GM21381 (cell line): ENCODE measurements around the gene CNTN5.

Source experiments
- ATAC-seq: cut with Tn5 transposase; IDR thresholded peaks from one replicate; pipeline ENCODE4 v1.9.1; 2021; ENCODE audit warnings: mild to moderate bottlenecking, moderate library complexity; ENCODE audit not compliant: unreplicated experiment

CNTN5 gene

DNA sequence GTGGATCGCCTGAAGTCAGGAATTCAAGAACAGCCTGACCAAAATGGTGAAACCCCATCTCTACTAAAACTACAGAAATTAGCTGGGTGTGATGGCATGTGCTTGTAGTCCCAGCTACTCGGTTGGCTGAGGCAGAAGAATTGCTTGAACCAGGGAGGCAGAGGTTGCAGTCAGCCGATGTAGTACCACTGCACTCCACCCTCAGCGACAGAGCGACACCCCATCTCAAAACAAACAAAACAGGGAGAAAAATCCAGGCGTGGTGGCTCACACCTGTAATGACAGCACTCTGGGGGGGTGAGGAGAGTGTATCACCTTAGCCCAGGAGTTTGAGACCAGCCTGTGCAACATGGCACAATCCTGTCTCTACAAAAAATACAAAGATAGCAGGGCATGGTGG is 864.0 kb downstream of the CNTN5 start:
- ATAC-seq: no peak

DNA sequence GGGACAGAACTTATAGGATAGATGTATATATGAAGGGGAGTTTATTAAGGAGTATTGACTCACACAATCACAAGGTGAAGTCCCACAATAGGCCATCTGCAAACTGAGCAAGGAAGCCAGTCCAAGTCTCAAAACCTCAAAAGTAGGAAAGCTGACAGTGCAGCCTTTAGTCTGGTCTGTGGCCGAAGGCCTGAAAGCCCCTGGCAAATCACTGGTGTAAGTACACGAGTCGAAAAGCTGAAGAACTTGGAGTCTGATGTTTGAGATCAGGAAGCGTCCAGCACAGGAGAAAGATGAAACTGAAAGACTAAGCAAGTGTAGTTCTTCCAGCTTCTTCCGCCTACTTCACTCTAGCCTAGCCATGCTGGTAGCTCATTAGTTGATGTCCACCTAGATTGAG is 866.7 kb downstream of the CNTN5 start:
- no peak for ATAC-seq

DNA sequence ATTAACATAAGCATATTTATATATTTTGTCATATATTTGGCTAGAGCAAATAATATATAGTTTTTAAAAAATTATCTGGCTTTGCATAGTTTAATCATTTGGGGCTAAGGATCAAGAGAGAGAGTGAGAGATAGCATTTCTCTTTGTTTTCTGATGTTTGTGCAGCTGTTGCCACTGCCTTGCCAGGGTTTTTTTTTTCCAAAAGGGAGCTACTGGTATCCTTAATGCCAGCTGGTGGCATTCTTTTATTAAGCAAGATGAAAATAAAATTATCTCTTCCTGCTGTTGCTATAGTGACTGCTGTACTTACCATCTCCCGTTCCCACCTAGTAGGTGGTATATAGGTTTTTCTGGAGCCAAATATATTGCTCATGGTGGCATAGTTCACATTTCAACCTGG is 873.1 kb downstream of the CNTN5 start:
- ATAC-seq: no peak

DNA sequence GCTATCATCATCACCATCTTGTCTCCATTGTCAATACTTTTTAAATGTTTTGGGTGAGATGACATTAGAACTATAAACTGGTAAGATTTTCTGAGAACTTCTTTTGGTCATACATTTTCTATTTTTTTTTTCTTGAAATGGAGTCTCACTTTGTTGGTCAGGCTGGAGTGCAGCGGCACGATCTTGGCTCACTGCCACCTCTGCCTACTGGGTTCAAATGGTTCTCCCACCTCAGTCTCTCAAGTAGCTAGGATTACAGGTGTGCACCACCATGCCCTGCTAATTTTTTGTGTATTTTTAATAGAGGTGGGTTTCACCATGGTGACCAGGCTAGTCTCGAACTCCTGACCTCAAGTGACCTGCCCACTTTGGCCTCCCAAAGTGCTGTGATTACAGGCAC is 880.4 kb downstream of the CNTN5 start:
- ATAC-seq: no peak

DNA sequence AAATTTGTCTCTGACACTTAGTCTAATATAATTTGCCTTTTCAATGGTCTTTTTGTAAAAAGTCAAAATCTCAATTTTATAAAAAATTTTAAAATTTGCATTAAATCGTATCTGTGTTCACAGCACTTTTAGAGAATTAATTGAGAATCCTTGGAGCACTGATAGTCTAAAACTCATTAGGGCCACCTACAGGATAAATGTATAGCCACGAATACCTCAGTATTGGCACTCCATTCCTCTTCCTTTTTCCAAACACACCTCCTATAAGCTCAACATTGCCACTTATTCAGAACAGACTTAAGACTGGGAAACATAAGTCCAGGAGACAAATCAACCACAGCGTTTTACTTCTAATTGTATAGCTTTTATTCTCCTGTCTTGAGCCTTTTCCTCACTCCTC is 890.4 kb downstream of the CNTN5 start:
- ATAC-seq: no peak

DNA sequence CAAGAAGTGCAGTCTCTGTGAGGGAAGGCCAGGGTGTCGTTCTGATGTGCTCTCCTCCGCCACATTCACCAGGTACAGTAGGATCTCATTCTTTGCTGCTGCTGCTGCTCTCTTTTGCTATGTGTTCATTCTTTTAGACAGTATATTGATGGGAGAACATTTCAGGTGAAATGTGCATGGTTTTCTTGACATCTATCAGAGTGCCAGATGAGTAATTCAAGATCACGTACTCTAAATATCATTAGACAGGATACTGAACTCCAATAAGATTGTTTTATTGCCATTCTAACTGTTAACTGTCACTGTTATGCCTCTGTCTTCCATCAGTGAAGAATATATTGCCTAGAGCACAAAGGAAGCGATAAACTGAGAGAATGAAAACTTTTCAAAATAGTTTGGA is 895.3 kb downstream of the CNTN5 start:
- ATAC-seq: no peak

DNA sequence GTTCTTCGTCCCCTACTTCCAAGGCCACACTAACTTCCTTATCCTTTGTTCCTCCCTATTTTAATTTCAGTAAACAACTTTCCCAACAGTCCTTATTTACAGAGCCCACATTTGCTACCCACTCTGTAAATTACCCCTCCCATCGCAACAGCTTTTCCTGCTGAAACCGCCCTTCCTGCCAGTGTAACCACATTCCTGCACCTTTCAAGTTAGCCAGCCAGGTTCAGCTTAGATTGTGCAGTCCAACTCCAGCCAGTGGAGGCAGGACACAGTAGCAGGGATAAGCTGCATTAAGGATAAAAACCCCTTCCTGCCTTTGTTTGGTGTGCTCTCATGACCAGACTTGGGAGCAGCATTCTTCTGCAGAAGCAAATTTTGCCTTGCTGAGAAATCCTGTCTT is 898.0 kb downstream of the CNTN5 start:
- no peak for ATAC-seq

DNA sequence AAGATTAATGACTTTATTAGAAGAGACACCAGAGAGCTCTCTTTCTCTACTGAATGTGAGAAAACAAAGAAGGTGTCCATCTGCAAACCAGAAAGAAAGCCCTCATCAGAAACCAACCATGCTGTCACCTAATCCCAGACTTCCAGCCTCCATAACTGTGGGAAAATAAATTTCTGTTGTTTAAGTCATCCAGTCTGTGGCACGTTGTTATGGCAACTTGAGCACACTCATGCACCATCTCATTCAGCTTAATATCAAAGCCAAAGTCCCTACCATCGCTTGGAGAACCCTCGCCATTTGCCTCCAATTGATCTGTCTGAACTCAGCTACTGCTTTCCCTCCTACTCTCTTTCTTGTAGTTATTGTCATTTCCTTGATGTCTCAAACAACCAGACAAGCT is 900.2 kb downstream of the CNTN5 start:
- no peak for ATAC-seq

DNA sequence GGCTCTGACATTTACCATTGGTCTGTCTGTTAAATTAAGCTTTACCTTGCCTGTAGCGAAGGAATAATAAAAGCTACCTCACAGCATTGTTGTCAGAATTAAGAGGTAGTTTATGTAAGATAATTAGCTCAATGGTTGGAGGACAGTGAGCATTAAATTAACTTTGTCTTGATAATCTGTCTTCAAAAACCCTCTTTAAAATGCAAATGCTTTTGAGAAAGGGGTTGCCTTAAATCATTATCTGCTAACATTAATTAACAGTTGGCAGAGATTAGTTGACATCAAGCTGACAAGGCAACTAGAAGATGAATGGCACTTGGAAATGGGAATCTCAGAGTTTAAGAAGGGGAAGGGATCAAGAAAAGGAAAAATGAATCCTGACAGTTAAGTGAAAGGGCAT is 905.2 kb downstream of the CNTN5 start:
- no peak for ATAC-seq

DNA sequence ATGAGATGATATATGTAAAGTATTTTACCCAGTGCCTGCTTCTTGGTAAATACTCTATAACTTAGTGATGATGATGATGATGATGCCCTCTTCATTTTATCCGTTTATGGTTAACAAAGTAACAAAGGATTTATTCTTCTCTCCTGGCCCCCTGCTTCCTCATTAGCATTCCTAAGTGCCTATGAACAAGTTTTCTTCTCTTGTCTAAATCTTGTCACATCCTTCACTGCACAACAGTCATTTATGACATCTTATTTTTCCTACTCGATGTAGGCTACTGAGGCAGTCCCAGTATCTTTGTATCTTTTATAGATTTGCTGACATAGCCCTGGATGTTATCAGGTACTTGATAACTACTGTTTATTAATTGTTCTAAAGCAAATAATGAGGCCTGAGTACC is 911.9 kb downstream of the CNTN5 start:
- ATAC-seq: no peak

DNA sequence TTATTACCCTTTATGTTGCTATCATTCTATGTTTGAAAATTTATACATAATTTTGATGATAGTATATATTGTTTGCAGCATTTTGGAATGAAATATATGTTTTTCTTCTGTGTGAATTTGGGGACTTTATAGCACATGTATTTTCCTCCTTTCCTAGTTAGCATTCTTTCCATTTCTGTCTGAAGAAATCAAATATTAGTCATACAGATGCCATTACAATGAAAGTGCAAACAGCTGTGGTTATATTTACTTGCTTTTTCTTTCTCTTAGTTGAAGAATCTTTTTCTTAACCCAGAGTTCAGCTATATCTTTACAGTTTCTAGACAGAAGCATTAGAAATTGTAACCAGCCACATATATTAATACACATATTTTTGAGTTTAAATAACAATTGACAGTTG is 913.3 kb downstream of the CNTN5 start:
- no peak for ATAC-seq

DNA sequence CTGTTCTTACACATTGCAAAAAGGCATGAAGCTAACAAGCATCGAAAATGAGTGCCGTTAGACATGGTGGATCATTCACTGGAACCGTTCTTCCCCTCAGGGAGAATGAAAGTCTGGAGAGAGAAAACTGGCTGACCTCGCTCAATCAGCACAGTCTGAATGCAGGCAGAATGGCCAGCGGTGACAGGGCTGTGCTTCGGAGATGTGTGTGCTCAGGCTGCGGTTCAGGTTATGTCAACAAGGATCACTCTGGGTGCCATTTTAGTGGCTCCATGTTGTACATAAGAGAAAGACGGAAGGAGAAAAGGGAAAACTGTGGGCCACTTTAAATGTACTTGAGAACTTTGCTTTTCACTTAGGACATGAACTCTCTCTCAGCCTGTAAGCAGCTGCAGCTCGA is 916.6 kb downstream of the CNTN5 start:
- no peak for ATAC-seq

DNA sequence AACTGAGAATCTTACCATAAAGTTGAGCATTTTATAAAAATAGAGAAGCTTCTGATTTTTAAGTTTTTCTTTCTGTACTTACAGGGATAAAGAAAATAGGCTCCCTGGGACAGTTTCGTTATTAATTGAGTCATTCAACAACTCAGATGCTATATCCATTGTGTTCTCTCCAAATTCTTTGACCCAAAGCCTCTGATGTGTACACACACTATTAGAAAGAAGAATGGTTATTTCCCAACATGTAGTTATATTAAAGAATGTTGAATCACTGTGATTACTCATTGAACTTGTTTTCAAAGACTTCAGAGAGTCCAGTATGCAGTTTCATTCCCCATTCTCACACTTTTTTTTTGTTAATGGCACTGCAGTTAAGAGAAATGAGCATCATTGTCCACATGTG is 932.1 kb downstream of the CNTN5 start:
- ATAC-seq: no peak

DNA sequence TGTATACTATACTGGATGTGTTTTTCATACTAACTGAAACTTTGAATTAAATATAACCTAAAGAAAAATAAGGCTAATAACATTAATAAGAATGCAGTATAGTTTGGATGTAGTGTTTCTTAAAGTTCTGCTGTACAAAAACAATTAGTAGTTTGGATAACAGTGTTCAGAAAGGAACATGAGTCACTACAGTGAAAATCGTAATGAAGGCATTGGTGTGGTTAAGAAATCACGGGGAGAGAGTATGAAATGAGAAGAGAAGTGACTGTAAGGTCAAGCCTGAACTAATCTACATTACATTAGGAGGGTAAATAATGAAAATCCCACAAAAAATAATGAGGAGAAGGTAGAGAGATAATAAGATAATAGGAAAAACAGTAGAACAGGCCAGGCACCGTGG is 939.8 kb downstream of the CNTN5 start:
- no peak for ATAC-seq

DNA sequence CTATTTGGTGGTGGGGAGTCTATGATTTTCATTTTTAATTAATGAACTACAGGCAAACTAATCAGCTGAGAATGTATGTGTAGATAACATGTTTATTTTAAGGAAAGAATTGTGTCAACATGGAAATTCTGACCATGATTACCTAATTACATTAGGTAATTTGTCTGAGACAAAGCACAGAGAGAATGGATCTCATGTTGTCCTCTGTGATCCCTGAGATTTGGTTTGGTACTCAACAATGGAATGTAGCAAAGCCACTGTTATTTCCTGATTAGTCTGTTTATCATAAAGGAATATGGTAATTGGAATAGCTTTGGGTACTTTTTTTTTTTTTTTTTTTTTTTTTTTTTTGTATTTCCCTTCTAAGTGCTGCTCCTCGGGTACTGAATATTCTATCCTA is 947.6 kb downstream of the CNTN5 start:
- ATAC-seq: no peak

DNA sequence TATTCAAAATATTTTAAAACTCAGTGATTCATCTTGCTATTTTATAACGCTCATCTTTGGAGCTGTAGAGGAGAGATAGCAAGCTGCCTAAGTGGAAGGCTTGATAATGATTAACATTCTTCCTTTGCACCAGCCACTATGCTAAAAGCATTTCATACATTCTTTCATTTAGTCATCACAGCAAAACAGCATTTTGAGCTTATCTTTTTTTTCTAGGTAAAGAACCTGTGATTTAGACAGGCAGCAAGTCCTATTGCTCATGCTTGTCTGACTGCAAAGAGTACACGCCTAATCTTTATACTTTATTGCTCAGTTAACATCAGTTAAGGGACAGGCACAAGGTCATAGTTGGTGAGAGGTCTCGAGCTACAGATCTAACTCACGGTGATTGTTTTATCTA is 953.2 kb downstream of the CNTN5 start:
- no peak for ATAC-seq

DNA sequence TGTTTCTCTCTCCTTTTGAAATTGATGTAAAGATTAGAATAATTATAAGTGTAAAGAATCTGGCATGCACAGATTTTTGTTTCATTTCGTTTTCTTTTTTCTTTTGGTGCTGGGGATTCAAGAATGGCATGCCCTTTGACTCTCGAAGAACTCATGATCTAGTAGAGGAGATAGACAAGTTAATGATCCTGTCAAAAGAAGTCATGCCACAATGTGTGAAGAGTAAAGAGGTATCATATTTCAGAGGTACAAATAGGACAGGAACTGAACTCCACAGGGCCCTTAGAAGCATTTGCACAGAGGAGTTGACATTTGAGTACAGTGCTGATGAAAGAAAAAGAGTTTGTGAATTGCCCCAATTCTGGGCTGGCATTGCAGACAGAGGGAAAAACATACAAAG is 958.3 kb downstream of the CNTN5 start:
- no peak for ATAC-seq

DNA sequence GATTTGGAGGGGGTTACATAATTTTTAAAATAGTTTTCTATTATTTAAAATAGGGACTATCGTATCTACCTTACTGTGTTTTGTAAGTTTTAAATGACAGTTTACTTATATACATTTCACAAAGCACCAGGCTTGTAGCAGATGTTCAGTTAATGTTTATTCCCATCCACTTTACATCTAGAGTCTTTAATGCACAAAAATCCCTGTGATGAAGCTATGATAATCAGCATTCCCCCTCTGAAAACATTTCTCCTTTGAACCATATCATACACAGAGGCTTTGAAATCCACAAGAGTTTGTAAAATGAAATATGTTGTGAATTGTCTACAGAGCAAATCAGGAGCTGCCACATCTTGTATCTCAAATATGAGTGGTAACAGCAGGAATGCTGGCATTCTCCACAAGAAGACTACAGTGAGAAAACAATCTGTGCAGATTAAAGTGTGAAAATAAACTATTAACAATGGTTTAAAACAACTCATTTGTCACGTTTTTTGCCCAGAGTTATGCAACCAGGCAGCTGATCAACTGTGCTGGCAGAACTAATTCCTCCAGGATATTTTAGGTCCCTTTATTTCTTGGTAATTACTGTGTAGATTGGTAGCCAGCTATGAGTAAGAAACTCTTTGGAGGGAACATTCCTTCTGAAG is 967.2 kb downstream of the CNTN5 start:
- ATAC-seq: no peak

DNA sequence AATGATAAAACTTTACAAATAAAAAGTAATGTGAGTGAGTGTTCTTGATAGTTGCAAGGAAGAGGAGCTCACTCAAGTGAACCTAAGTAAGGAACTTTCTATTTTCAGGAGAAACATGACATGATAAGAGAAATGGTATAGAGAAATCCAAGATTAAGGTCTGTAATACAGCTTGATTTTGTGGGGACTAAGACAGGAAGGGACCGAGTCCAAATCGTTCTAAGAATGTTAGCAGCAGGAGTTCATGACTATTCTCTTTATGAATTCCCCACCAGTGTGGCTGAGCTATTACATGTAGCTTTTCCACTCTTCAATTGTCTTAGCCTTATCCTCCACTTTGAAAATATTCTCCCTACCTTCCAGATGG is 967.7 kb downstream of the CNTN5 start:
- no peak for ATAC-seq

DNA sequence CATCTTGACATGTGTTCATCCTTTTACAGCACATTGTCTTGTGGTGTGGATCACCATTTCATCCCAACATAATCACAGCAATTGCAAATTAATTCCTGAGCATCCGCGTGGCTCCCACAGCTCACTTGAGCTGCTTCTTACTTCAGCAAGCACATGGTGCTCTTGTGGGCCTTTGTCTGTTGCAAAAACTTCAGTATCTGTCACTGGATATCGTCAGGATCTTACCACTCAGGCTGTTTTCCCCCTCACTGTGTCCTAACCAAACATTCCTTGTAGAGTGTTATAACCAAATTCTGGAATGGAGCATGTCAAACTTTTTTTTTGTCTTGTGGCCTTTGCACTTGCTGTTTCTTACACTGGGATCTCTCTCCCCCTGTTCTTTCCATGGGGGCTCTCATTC is 983.2 kb downstream of the CNTN5 start:
- no peak for ATAC-seq

DNA sequence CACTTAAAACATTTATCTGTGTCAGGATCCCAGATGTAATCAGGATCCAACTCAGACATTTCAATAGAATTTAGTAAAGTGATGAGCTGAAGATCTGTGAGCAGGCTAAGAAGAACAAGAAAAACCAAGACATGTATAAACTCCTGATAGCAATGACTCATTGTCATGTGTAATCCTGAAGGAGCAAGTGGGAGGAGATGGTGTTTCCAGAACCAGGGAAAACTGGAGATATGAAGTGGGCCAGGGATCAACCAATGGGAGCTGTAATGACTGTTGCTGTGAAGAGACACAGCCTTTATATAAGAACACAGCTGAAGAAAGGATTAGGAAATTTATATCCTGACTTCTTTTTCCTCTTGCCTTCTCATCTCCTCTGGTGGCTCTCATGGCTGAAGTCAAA is 983.8 kb downstream of the CNTN5 start:
- no peak for ATAC-seq

DNA sequence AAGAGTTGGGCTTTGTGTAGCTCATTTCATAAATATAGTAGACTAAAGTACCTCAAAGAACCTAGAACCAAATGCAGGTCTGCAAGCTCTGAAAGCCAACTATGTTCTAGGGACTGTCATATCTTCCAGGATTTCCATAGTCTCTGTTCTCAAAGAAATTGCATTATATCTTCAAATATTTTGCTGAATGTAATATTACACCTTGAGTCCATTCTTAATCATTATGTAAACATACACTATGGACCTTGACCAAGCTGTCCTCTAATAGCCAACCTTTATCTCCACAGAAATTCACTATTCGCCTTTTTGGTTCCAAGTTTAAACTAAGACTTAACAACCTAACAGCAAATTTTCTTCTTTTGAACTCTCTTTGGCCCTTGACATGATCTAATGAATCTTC is 987.7 kb downstream of the CNTN5 start:
- ATAC-seq: no peak

DNA sequence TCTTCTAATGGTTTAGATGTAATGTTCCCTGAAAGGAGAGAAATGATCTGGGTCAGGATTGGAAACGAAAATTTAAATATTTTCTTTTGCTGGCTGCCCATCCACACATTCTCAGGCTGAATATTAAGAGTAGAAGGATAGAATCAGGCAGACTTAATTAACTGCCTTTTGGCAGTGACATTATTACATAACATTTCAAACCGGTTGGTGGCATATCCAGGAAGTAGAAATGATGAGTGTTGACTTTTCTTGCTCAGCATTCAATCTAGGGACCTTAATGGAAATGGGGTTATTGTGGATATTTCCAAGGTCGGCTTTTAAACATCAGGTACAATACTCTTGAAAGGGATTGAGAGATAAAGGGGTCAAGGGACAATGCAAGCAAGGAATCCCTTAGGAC is 989.0 kb downstream of the CNTN5 start:
- ATAC-seq: no peak

DNA sequence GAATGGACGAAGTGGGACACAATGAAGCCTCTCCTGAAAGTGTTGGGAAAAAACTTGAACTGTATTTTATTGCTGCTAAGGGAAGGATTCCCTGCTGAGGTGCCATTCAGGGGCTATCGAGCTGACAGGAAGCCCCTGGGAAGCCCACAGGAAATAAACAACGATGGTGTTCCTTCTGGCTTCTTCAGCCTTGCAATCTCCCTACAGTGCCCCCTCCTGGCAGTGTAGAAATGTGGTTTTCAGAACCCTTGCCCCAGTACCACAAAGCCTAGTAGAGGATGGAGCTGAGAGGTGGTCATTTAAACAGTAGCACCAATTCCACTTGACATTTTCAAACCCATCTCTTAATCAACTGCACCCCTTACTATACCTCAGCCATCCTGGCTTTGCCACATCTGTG is 989.6 kb downstream of the CNTN5 start:
- no peak for ATAC-seq
